Measurements from ENCODE around the gene LARGE2. TPM values are rescaled to one million over a fixed set of nuclear protein-coding genes. Genes with fewer than 3 reads are reported as not detected.
A peak's percentile ranks its signal among the peaks of the same experiment; 100 is the strongest.

Gene LARGE2
- total RNA-seq, 1 donor from 2014 or later: 0.36 TPM

- peaks cover 22% of the 10 kb centered on the region for H3K4me1 Mint-ChIP-seq (ENCODE audit: low read depth, unreplicated experiment)
- Histone ChIP-seq H2AFZ (ENCODE audit: low read depth, low read length) (no peak overlapping the region), H3K27ac (ENCODE audit: low read depth, low read length) (no peak overlapping the region), H3K4me1 (ENCODE audit: insufficient read depth, low read length) (peaks cover 13% of the 10 kb centered on the region), H3K79me2 (ENCODE audit: insufficient read depth, low read length) (no peaks in the 10 kb centered on the region), H3K9ac (ENCODE audit: low read length) (no peak overlapping the region), H3K27me3 (ENCODE audit: insufficient read depth, low read length) (no peaks in the 10 kb centered on the region), H3K9me3 (ENCODE audit: insufficient read depth, low read depth, low read length) (no peaks in the 10 kb centered on the region), H3K4me3 (ENCODE audit: insufficient read depth, low read depth, low read length) (no peak overlapping the region), H3K36me3 (ENCODE audit: insufficient read depth, low read length) (peaks cover 9% of the 10 kb centered on the region), H3K4me2 (ENCODE audit: low read length) (no peak overlapping the region), H4K20me1 (ENCODE audit: insufficient read depth, low read length) (peaks cover 43% of the 10 kb centered on the region)
- H3K4me3 Mint-ChIP-seq (ENCODE audit: unreplicated experiment): no peak overlapping the region
- no peak for FAIRE-seq
- peaks cover 32% of the 10 kb centered on the region for H3K36me3 Mint-ChIP-seq (ENCODE audit: low read depth, unreplicated experiment)
- H3K27me3 Mint-ChIP-seq (ENCODE audit: low read depth, unreplicated experiment): no peaks in the 10 kb centered on the region
- TF ChIP-seq EZH2 (IDR thresholded peaks at IDR 0.05; ENCODE audit: insufficient read depth, low read length) (no peak), CTCF (IDR thresholded peaks at IDR 0.05; ENCODE audit: insufficient read depth, low read depth, low read length) (no peak)
- H3K9me3 Mint-ChIP-seq (ENCODE audit: unreplicated experiment): peaks cover 3% of the 10 kb centered on the region
- no peak overlapping the region for H3K27ac Mint-ChIP-seq (ENCODE audit: unreplicated experiment)
- no peak for DNase-seq (ENCODE audit: low read depth)
Observed at GRCh38 chr11:45877845-45878244, 44.6 kb upstream of the LARGE2 start.

- Histone ChIP-seq H3K9ac (ENCODE audit: low read length) (no peak overlapping the region), H3K36me3 (ENCODE audit: insufficient read depth, low read length) (peaks cover 7% of the 10 kb centered on the region), H4K20me1 (ENCODE audit: insufficient read depth, low read length) (peaks cover 45% of the 10 kb centered on the region), H3K4me3 (ENCODE audit: insufficient read depth, low read depth, low read length) (no peak overlapping the region), H3K4me2 (ENCODE audit: low read length) (no peak overlapping the region), H3K9me3 (ENCODE audit: insufficient read depth, low read depth, low read length) (no peaks in the 10 kb centered on the region), H3K27me3 (ENCODE audit: insufficient read depth, low read length) (no peaks in the 10 kb centered on the region), H3K4me1 (ENCODE audit: insufficient read depth, low read length) (peaks cover 5% of the 10 kb centered on the region), H3K27ac (ENCODE audit: low read depth, low read length) (no peak overlapping the region), H2AFZ (ENCODE audit: low read depth, low read length) (no peak overlapping the region), H3K79me2 (ENCODE audit: insufficient read depth, low read length) (no peaks in the 10 kb centered on the region)
- Mint-ChIP-seq H3K4me3 (ENCODE audit: unreplicated experiment) (no peak overlapping the region), H3K27me3 (ENCODE audit: low read depth, unreplicated experiment) (peaks cover 10% of the 10 kb centered on the region), H3K9me3 (ENCODE audit: unreplicated experiment) (peaks cover 2% of the 10 kb centered on the region), H3K27ac (ENCODE audit: unreplicated experiment) (no peak overlapping the region), H3K36me3 (ENCODE audit: low read depth, unreplicated experiment) (peaks cover 35% of the 10 kb centered on the region), H3K4me1 (ENCODE audit: low read depth, unreplicated experiment) (peaks cover 17% of the 10 kb centered on the region)
- FAIRE-seq: no peak
- DNase-seq (ENCODE audit: low read depth): peak; percentile 19
- no peak for TF ChIP-seq CTCF (IDR thresholded peaks at IDR 0.05; ENCODE audit: insufficient read depth, low read depth, low read length)
- no peak for TF ChIP-seq EZH2 (IDR thresholded peaks at IDR 0.05; ENCODE audit: insufficient read depth, low read length)
Observed at GRCh38 chr11:45879803-45880686, 42.4 kb upstream of the LARGE2 start.

Measured in astrocyte (in vitro differentiated cells and primary cell).